Measurements from ENCODE around the gene NFKBIZ. TPM values are rescaled to one million over a fixed set of nuclear protein-coding genes. Genes with fewer than 3 reads are reported as not detected.

Gene NFKBIZ
- polyA plus RNA-seq, 1 donor from 2014 or later, result 10.1 TPM

DNA sequence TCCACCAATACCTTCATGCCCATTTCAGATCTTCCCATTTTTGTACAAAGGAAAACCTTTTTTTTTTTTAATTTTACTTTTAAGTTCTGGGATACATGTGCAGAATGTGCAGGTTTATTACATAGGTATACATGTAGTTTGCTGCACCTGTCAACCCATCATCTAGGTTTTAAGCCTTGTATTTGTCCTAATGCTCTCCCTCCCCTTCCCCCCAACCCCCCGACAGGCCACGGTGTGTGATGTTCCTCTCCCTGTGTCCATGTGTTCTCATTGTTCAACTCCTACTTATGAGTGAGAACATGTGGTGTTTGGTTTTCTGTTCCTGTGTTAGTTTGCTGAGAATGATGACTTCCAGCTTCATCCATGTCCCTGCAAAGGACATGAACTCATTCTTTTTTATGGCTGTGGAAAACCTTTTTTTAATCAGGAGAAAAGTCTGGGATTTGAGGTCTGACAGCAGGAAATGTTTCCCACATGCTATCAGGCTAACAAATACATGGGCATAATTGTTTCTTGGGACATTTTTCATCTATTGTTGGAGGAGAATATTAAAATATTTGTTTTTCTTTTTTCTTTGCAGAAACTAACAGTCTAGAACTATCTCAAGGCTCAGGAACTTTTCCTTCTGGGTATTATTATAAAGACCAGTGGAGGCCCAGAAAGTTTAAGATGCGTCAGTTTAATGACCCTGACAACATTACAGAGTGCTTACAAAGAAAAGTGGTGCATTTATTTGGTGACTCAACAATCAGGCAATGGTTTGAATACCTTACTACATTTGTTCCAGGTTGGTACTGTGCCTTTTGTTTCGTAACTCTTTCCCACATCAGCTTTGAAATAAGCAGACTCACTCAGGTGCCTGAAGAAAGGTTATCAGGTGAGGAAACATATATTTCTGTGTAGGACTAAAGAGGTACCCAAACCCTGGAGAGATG, 32.8 kb upstream of the NFKBIZ start:
- H3K36me3 Mint-ChIP-seq, result peaks cover 8% of the 10 kb centered on the region
- H3K4me1 Mint-ChIP-seq, result peaks cover 16 to 46% (median 37%) of the 10 kb centered on the region in 3 donors
- H3K27me3 Mint-ChIP-seq, result no peaks in the 10 kb centered on the region
- H3K9me3 Mint-ChIP-seq, result no peaks in the 10 kb centered on the region
- peak overlapping the region in 1 of 3 donors; percentile 33 for H3K27ac Mint-ChIP-seq
- peak overlapping the region in 1 of 4 donors; percentile 33 for H3K4me3 Mint-ChIP-seq

DNA sequence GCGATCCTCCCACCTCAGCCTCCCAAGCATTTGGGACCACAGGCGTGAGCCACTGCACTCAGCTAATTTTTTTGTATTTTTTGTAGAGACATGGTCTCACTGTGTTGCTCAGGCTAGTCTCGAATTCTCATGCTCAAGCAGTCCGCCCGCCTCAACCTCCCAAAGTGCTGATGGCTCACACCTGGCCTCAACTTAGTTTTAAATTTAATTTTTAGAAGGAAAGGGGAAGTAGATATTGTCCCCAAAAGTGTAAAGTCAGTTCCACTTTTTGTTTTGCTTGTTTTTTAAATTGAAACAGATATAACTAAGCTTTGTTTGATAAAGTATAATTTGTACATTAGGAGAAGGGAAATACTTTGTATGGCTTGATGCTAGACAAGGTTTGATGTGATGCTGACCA, 31.3 kb upstream of the NFKBIZ start:
- Mint-ChIP-seq H3K36me3 (peaks cover 11% of the 10 kb centered on the region), H3K4me3 (peak overlapping the region; percentile 55 to 91 (median 76)), H3K9me3 (no peaks in the 10 kb centered on the region), H3K27me3 (no peaks in the 10 kb centered on the region), H3K27ac (peak overlapping the region; percentile 85 to 95 (median 86)), H3K4me1 (peaks cover 16 to 46% (median 41%) of the 10 kb centered on the region in 3 donors)

DNA sequence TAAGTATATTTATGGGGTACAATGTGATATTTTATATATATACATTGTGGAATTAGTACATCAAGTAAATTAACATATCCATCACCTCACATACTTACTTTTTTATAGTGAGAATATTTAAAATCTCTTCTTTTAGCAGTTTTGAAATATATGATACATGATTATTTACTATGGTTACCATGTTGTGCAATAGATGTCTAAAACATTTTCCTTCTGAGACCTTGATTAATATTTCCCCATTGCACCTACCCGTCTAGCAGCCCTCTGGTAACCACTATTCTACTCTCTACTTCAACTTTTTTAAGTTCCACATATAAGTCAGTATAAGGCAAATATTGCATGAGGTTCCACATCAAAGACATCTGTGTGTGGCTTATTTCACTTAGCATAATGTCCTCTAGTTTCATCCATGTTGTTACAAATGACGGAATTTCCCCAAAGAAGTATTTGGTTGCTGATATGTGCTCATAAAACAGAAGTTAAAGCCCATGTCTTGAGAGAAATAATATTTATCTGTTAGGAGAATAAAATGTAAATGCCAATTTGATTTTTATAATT, 29.6 kb upstream of the NFKBIZ start:
- Mint-ChIP-seq H3K9me3 (no peaks in the 10 kb centered on the region), H3K4me1 (peaks cover 10 to 38% (median 32%) of the 10 kb centered on the region in 3 donors), H3K36me3 (peaks cover 11% of the 10 kb centered on the region), H3K27ac (peak overlapping the region in 2 of 3 donors; percentile 6 to 55), H3K4me3 (no peak overlapping the region), H3K27me3 (no peaks in the 10 kb centered on the region)

DNA sequence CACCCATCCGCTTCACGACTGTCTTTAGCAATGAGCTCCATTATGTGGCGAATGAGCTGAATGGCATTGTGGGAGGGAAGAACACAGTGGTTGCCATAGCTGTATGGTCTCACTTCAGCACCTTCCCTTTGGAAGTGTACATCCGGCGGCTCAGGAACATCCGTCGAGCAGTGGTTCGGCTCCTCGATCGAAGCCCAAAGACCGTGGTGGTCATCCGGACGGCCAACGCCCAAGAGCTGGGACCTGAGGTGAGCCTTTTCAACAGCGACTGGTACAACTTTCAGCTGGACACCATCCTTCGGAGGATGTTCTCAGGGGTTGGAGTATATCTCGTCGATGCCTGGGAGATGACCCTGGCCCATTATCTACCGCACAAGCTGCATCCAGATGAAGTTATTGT, 27.8 kb upstream of the NFKBIZ start:
- Mint-ChIP-seq H3K36me3 (peaks cover 11% of the 10 kb centered on the region), H3K4me3 (no peak overlapping the region), H3K4me1 (peaks cover 18 to 34% (median 33%) of the 10 kb centered on the region in 3 donors), H3K27me3 (no peaks in the 10 kb centered on the region), H3K27ac (no peak overlapping the region), H3K9me3 (no peaks in the 10 kb centered on the region)

DNA sequence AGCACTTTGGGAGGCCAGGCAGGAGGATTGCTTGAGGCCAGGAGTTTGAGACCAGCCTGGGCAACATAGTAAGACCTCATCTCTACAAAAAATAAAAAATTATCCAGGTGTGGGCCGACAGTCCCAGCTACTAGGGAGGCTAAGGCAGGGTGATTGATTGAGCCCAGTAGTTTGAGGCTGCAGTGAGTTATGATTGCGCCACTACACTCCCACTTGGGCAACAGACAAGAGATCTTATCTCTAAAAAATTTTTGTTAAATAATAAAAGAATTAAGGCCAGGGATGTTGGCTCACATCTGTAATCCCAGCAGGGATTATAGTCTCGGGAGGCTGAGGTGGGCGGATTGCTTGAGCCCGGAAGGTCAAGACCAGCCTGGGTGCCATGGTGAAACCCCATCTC, 25.8 kb upstream of the NFKBIZ start:
- no peaks in the 10 kb centered on the region for H3K27me3 Mint-ChIP-seq
- peaks cover 19 to 41% (median 31%) of the 10 kb centered on the region in 3 donors for H3K4me1 Mint-ChIP-seq
- peak overlapping the region in 1 of 3 donors; percentile 73 for H3K27ac Mint-ChIP-seq
- H3K36me3 Mint-ChIP-seq, result peaks cover 9% of the 10 kb centered on the region
- no peak overlapping the region for H3K4me3 Mint-ChIP-seq
- H3K9me3 Mint-ChIP-seq, result no peaks in the 10 kb centered on the region

DNA sequence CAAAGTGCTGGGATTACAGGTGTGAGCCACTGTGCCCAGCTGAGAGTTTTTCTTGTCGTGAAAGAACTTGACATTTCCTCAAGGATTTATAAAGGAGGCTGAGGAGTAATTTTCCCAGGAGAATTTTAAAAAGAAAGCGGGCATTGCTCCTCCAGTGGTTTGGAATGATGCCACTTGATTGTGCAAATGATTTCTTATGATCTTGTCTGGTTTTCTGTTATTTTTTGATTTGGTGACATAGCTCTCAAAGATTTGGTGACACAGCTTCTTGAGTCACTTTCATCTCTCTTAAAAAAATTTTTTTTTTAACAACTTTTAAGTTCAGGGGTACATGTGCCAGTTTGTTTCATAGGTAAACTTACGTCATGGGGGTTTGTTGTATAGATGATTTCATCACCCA, 24.6 kb upstream of the NFKBIZ start:
- no peaks in the 10 kb centered on the region for H3K9me3 Mint-ChIP-seq

DNA sequence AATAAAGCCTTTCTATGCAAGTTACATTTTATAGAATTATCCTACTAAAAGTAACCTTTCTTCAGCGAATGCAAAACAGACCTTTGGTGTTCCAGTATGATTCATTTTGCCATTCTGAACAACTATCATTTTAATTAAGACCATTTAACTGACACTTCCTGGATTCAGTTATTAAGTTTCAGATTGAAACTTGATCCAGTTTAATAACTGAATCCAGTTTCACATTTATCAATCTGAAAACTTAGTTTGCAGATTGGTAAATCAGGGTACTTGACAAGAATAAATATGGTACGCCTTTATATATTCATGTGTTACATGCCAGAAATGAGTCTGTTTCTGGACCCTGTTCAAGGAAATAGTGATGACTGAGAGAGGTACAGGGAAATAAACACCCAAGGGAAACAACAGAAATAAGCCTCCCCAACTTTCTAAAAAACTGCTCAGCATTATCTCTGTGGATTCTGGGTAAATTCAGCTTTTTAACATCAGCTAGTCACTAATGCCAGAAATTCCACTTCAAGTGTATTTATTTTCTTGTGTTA, 23.3 kb upstream of the NFKBIZ start:
- no peaks in the 10 kb centered on the region for H3K27me3 Mint-ChIP-seq
- H3K9me3 Mint-ChIP-seq, result no peaks in the 10 kb centered on the region
- peaks cover 6% of the 10 kb centered on the region for H3K36me3 Mint-ChIP-seq
- peak overlapping the region; percentile 96 to 98 (median 97) for H3K27ac Mint-ChIP-seq
- H3K4me3 Mint-ChIP-seq, result peak overlapping the region in 3 of 4 donors; percentile 88 to 96 (median 93)
- H3K4me1 Mint-ChIP-seq, result peaks cover 34 to 44% (median 40%) of the 10 kb centered on the region in 3 donors

More for the DNA sequence above, 24.6 kb upstream of the NFKBIZ start:
- Mint-ChIP-seq H3K4me1 (peaks cover 27 to 45% (median 34%) of the 10 kb centered on the region in 3 donors), H3K27ac (peak overlapping the region in 1 of 3 donors; percentile 73), H3K36me3 (peaks cover 7% of the 10 kb centered on the region), H3K4me3 (no peak overlapping the region), H3K27me3 (no peaks in the 10 kb centered on the region)

DNA sequence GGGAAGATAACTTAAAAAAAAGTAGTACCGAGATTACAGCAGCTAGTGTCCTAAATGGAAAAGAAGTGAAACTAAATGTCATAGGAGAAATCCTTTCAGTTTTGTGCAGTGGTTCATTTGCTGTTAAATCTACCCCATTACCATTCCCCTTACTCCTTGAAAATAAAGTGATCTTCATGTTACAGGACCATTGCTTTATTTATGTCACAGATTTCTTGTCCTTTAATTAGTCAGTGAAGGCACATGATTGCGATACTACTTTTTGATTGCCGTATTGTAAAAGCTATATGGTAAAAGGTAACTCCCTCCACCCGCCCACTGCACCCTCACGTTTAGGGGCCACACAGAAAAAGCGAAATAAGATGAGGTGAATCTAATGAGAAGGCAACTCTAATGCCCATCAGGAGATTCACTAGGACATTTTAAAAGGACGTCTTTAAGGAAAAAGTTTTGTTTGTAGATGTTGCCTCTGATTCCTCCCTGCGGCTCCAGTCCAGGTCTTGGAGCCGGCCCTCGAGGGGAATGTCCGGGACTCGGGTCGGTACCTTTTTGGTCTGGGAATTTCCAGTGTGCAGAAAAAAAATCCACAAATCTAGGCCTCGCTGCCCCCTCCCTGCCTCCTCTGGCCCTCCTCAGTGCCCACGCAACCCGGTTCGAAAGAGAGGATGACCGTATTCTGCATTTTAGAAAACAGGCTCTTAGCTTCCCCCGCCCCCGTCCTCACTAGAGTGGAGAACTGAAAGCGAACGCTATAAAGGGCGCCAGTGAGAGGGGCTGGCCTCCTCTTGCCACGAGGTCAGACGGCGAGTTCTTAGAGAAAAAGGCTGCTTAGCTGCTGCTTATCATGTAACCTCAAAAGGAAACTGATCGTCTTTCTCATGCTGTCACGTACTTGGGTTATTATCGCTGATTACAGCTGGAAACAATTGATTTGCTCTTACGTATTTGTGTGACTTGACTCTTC, 21.8 kb upstream of the NFKBIZ start:
- Mint-ChIP-seq H3K27me3 (no peaks in the 10 kb centered on the region), H3K4me3 (peak overlapping the region; percentile 94 to 98 (median 96)), H3K4me1 (peaks cover 45 to 52% (median 51%) of the 10 kb centered on the region in 3 donors), H3K27ac (peak overlapping the region; percentile 97 to 99 (median 98)), H3K36me3 (peaks cover 1% of the 10 kb centered on the region), H3K9me3 (no peaks in the 10 kb centered on the region)

DNA sequence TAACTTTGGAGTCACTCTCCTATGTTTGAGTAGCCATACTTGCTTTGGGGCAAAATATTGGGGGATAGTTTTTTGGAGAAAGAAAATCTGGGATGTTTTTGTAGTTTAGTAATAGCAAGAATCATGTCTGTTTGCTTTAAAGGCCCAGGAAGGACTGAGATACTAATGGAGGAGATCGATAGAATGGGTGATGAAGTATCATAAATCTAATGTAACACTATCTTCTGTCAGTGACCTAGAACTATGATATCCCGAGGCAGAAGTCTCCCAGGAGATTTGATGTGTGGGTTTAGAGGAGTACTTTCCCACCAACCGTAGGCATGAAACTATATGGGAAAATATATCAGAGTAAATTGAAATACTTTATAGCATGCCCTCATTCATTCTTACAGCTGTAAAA, 21.0 kb upstream of the NFKBIZ start:
- peak overlapping the region; percentile 94 to 98 (median 96) for H3K4me3 Mint-ChIP-seq
- peak overlapping the region; percentile 97 to 99 (median 98) for H3K27ac Mint-ChIP-seq
- H3K27me3 Mint-ChIP-seq, result no peaks in the 10 kb centered on the region
- H3K9me3 Mint-ChIP-seq, result no peaks in the 10 kb centered on the region
- H3K4me1 Mint-ChIP-seq, result peaks cover 52 to 60% (median 58%) of the 10 kb centered on the region in 3 donors
- H3K36me3 Mint-ChIP-seq, result peaks cover 1% of the 10 kb centered on the region

DNA sequence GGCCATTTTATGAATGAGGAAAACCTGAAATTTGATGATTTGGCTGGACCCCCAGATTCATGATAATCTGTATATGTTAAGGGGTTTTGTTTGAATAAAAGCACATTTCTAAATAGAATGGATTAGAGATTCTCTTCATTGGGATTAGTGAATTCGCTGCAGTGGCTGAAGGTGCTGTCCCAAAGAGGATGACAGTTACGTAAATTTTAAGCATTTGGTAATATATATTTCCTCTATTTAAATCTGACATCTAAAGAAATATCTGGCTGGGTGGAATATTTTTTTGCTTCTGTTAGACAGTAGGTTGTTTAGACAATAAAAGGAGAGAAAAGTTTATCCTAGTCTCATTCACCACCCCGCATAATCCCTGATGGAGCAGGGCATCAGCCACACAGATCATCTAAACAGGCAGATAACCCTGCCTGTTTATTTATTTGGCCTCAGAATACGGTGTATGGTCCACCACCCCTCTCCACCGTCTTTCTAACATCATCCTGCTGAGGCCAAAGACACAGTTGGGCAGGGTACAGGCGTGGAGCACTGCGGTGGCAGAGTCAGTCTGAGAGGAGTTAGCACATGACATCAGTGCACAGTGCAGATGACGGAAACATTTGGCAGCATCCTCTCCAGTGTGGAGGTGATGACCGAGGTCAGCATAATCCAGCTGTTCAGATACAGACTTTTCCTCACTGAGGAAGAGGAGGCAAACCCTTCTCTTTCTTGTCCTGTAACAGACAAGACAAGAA, 20.4 kb upstream of the NFKBIZ start:
- H3K9me3 Mint-ChIP-seq, result no peaks in the 10 kb centered on the region
- peaks cover 57 to 66% (median 64%) of the 10 kb centered on the region in 3 donors for H3K4me1 Mint-ChIP-seq
- H3K27me3 Mint-ChIP-seq, result no peaks in the 10 kb centered on the region
- peak overlapping the region; percentile 94 to 98 (median 96) for H3K4me3 Mint-ChIP-seq
- peaks cover 1% of the 10 kb centered on the region for H3K36me3 Mint-ChIP-seq
- peak overlapping the region; percentile 97 to 99 (median 98) for H3K27ac Mint-ChIP-seq

DNA sequence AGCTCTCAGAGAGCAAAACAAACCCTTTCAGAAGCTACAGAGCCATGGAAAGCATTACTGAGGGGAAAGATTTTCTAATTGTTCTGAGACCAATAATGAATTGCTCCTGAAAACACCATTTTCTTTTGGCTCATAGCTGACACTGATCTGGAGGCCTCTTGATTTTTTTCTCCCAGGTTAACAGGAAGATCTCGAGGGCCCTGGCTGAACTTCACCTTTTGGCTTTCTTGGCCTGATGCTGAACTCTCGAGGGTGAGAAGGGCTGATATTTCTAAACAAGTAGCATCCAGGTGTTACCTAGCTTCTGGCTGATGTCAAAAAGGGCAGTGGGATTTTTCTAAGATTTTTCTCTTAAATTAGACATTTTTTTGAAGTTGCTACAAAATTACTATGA, 19.9 kb upstream of the NFKBIZ start:
- H3K4me3 Mint-ChIP-seq, result peak overlapping the region; percentile 94 to 98 (median 96)
- peak overlapping the region; percentile 97 to 99 (median 98) for H3K27ac Mint-ChIP-seq
- no peaks in the 10 kb centered on the region for H3K9me3 Mint-ChIP-seq
- peaks cover 1% of the 10 kb centered on the region for H3K36me3 Mint-ChIP-seq
- H3K4me1 Mint-ChIP-seq, result peaks cover 62 to 68% (median 68%) of the 10 kb centered on the region in 3 donors
- no peaks in the 10 kb centered on the region for H3K27me3 Mint-ChIP-seq

DNA sequence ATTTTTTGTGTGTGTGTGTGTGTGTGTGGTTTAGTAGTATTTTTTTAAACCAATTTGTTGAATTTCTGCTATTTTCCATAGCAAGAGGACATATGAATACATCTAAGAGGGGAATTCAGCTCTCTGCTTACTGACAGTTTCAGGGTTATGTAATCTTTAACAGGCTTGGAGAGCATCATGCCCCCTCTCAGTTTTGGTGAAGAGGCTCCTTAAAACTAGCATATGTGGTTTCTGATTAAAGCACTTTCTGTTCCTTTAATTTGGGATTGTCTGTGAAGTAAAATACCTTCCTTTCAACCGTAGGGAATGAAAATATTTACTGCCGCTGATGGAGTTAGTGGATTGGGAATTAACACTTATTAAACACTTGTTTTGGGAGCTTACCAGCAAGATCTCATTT, 19.4 kb upstream of the NFKBIZ start:
- H3K9me3 Mint-ChIP-seq, result no peaks in the 10 kb centered on the region
- H3K27me3 Mint-ChIP-seq, result no peaks in the 10 kb centered on the region
- peak overlapping the region; percentile 94 to 98 (median 96) for H3K4me3 Mint-ChIP-seq
- H3K4me1 Mint-ChIP-seq, result peaks cover 66 to 72% (median 72%) of the 10 kb centered on the region in 3 donors
- peak overlapping the region; percentile 97 to 99 (median 98) for H3K27ac Mint-ChIP-seq
- H3K36me3 Mint-ChIP-seq, result peaks cover 1% of the 10 kb centered on the region

DNA sequence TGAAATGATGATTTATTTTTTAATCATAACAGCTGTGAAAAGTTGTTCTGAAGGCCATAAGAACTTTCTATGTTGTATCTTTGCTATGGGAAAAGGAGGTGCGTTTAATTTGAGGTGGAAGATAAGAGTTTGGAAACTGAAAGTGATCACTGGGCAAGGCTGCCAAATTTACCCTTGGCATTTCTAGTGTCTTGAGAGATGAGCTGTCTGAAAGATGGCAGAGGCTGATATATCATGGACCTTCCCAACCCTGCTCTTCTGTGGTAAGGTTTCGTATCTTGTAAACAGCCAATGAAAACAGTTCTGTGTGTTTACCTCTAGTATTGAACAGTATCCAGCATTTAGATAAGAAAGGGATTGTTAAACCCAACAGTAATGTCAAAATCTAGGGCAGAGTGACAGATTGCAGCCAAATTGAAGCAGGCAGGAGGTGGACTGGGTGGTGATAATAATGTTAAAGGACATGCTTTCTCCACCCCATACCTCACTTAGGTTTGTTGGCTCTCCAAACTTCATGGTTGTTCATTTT, 15.8 kb upstream of the NFKBIZ start:
- Mint-ChIP-seq H3K4me1 (peaks cover 74 to 89% (median 81%) of the 10 kb centered on the region in 3 donors), H3K4me3 (peak overlapping the region; percentile 38 to 68 (median 54)), H3K27me3 (no peaks in the 10 kb centered on the region), H3K27ac (peak overlapping the region; percentile 3 to 65 (median 55)), H3K9me3 (no peaks in the 10 kb centered on the region), H3K36me3 (peaks cover 3% of the 10 kb centered on the region)

Data from IgD-negative memory B cell (primary cell).